Left lung (tissue), 10 donors: ENCODE results near the gene YPEL3. TPM values are rescaled to one million over a fixed set of nuclear protein-coding genes. Genes with fewer than 3 reads are reported as not detected.

Source experiments
- ATAC-seq: fragments of 200-7000 bp; cut with Tn5 transposase; one replicate; pipeline ENCODE4 v1.9.1; 2020; ENCODE audit warnings: moderate library complexity
- DNase-seq, 4 donors: peaks; one replicate each; pipeline ENCODE4 v3.0.0-alpha.2; 2013 to 2020
- H3K27ac ChIP-seq, 2 donors: fragments of 200-600 bp; sonication (generic) in 1 of 2; one replicate each; pipeline versions ENCODE4 v1.5.0 to v1.8.0; 2020 to 2021
- H3K27me3 ChIP-seq, 2 donors: fragments of 200-600 bp; sonication (generic) in 1 of 2; one replicate each; pipeline versions ENCODE4 v1.5.0 to v1.8.0; 2020 to 2021
- H3K36me3 ChIP-seq, 2 donors: fragments of 200-600 bp; sonication (generic) in 1 of 2; one replicate each; pipeline versions ENCODE4 v1.5.0 to v1.8.0; 2020 to 2021
- H3K4me1 ChIP-seq, 2 donors: fragments of 200-600 bp; one replicate each; pipeline ENCODE4 v1.8.0; 2021
- H3K4me3 ChIP-seq, 2 donors: fragments of 200-600 bp; sonication (generic) in 1 of 2; one replicate each; pipeline versions ENCODE4 v1.5.0 to v1.8.0; 2020 to 2021; ENCODE audit warnings: mild to moderate bottlenecking in 1 of 2
- H3K9me3 ChIP-seq, 2 donors: fragments of 200-600 bp; sonication (generic) in 1 of 2; one replicate each; pipeline versions ENCODE4 v1.5.0 to v1.8.0; 2020 to 2021
- CTCF ChIP-seq, 2 donors: fragments of 200-600 bp; sonication (generic) in 1 of 2; IDR thresholded peaks; one replicate each; pipeline versions ENCODE4 v1.5.0 to v1.8.0; 2021; ENCODE audit warnings: antibody characterized with exemption in 2 of 2
- intact Hi-C, 2 donors: fragments of 100-400 bp; cut with DNase I; formaldehyde crosslinking; loops; one replicate each; pipeline versions ENCODE4 v1.11.2 to v1.14.2; 2022
- polyA plus RNA-seq, 6 donors: library from polyadenylated mRNA; unstranded; fragments of 120-200 nt; gene quantifications; one replicate each; pipeline ENCODE4 v1.2.1, GENCODE V29; 2013; ENCODE audit not compliant: insufficient read length in 6 of 6
- total RNA-seq, 2 donors: library from RNA; stranded (reverse); fragmentation: NEBNext Ultra II Directional; extraction: Animal tissue kit (Norgen Biotek cat#: 25700); gene quantifications; one replicate each; pipeline ENCODE4 v1.2.1, GENCODE V29; 2021
- donor health status: DM: no; HTN: yes; CAD: no.
- donor health status: DM: no; HTN: no; CAD: no.

Gene YPEL3
- total and polyA plus RNA-seq, 8 donors = 48.8 to 79.5 (median 55.9) TPM

DNA sequence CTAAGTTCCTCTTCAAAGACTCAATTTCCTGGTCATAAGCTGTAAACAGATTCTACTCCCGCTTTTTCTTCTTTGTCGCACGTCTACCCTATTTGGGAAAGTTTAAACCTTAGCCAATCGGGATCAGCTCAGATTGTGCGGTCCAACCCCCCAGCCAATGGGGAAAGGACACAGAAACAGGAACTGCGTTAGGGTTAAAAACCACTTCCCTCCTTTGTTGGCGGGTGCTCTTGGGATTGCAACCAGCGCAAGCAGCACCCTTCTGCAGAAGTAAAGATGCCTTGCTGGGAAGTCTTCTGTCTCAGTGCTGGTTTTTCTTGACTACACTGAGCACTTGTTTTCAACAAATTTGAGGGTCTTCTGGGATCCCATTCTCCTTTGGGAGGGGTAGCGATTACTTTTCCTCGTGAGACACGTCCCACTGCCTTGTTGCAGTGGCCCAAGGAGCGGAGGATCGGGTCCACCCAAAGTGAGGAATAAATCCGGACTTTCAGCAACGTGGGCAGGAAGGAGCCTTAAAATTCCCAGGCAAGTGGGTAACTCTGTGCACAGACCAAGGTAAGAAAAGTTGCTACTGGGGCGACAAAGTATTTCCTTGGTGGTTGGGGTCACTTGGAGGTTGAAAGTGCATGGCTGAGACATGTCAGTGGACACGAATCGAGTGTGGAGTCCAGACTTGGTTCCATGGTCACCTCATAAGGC lies 1.0 kb upstream of the YPEL3 start:
- peak overlapping the region; percentile 90 to 98 for H3K27ac ChIP-seq
- H3K9me3 ChIP-seq = peaks cover 4 to 39% of the 10 kb centered on the region in 2 donors
- H3K27me3 ChIP-seq = no peaks in the 10 kb centered on the region
- no peak for ATAC-seq
- peak overlapping the region in 1 of 2 donors; percentile 73 for H3K4me3 ChIP-seq
- peak in 1 of 2 donors; percentile 10 for TF ChIP-seq CTCF (IDR thresholded peaks at IDR 0.05)
- intact Hi-C loops = no loop called here
- peaks cover 18 to 46% of the 10 kb centered on the region in 2 donors for H3K4me1 ChIP-seq
- peak in 1 of 4 donors; percentile 34 for DNase-seq
- peaks cover 0 to 14% of the 10 kb centered on the region in 2 donors for H3K36me3 ChIP-seq

DNA sequence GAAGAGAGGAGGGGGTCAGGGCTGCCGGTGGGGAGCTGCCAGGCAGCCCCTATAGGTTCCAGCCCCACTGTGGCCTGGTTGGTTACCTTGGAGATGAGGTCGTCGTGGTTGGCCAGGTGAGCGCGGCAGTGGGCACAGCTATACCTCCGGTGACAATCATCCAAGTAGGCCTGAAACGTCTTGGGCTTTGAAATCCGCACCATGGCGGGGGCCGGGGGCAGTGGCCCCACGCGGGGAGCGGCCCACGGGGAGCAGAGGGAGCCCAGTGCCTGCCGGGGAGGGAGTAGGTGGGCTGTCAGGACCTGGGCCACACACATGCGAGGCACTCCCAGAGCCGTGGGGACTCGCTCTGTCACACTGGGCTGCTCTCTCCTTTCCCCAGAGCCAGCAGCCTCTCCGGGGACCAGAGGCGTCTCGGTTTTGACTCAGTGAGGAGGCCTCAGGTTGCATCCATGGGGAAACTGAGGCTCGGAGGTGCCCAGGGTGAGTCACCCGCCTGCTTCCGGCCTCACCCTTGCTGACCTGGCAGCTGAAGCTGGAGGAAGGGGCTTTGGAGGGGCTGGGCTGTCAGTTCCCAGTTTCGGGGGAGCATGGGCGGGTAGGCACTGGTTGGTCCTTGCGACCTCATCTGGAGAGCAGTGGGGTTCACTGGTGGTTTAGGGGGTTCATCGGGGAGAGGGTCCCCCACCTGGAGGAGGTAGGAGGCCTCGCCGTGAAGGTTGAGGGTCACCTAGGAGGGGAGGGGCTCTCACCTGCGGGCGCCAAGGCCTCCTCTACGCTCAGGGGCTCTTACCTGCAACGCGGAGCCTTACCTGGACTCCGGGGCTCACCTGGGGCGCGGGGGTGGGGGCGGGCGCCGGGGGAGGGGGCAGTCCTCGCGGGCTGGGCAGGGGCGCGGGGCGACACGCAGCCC lies 591 bp downstream of the YPEL3 start:
- DNase-seq = peak in 1 of 4 donors; percentile 78
- TF ChIP-seq CTCF (IDR thresholded peaks at IDR 0.05) = no peak
- ATAC-seq = no peak
- intact Hi-C loops = no loop called here
- Histone ChIP-seq H3K9me3 (peaks cover 4 to 33% of the 10 kb centered on the region in 2 donors), H3K4me1 (peaks cover 28 to 58% of the 10 kb centered on the region in 2 donors), H3K27me3 (no peaks in the 10 kb centered on the region), H3K27ac (peak overlapping the region; percentile 90 to 98), H3K4me3 (peak overlapping the region; percentile 63 to 73), H3K36me3 (peaks cover 0 to 14% of the 10 kb centered on the region in 2 donors)

- intact Hi-C loops = no loop called here
Measured at GRCh38 chr16:30094541-30095165, 1.4 kb downstream of the YPEL3 start.

GRCh38 chr16:30092373-30093010 lies 3.5 kb downstream of the YPEL3 start:
- H3K9me3 ChIP-seq = peaks cover 4 to 12% of the 10 kb centered on the region in 2 donors
- TF ChIP-seq CTCF (IDR thresholded peaks at IDR 0.05) = peak; percentile 43 to 81
- DNase-seq (peak in 3 of 4 donors; percentile 77 to 95 (median 92)), ATAC-seq (peak; percentile 71)
- H3K36me3 ChIP-seq = peaks cover 0 to 14% of the 10 kb centered on the region in 2 donors
- intact Hi-C loops = no loop called here
- H3K27ac ChIP-seq = peak overlapping the region; percentile 89 to 95
- H3K27me3 ChIP-seq = no peaks in the 10 kb centered on the region
- H3K4me1 ChIP-seq = peaks cover 28 to 76% of the 10 kb centered on the region in 2 donors
- peak overlapping the region; percentile 49 to 52 for H3K4me3 ChIP-seq

More at GRCh38 chr16:30094541-30095165, 1.4 kb downstream of the YPEL3 start:
- Histone ChIP-seq H3K36me3 (peaks cover 0 to 14% of the 10 kb centered on the region in 2 donors), H3K4me3 (peak overlapping the region; percentile 63 to 73), H3K27ac (peak overlapping the region; percentile 90 to 98), H3K4me1 (peaks cover 28 to 66% of the 10 kb centered on the region in 2 donors), H3K9me3 (peaks cover 4 to 33% of the 10 kb centered on the region in 2 donors), H3K27me3 (no peaks in the 10 kb centered on the region)
- no peak for TF ChIP-seq CTCF (IDR thresholded peaks at IDR 0.05)
- ATAC-seq (no peak), DNase-seq (peak in 1 of 4 donors; percentile 76)
